AG20443 (cell line): ENCODE measurements around the gene VWDE.

Source experiments
- DNase-seq: peaks from one replicate; pipeline ENCODE4 v3.0.0; 2012; ENCODE audit warnings: low spot score, mixed read lengths

Gene VWDE

GRCh38 chr7:12328888-12329770 is 74.5 kb downstream of the VWDE start:
- no peak for DNase-seq

- no peak for DNase-seq
Observed at GRCh38 chr7:12327922-12328321, 75.7 kb downstream of the VWDE start.

GRCh38 chr7:12325646-12326045 is 78.0 kb downstream of the VWDE start:
- DNase-seq, result no peak

- no peak for DNase-seq
Observed at GRCh38 chr7:12323415-12323814, 80.2 kb downstream of the VWDE start.

- no peak for DNase-seq
Observed at GRCh38 chr7:12322903-12323300, 80.8 kb downstream of the VWDE start.

GRCh38 chr7:12322284-12322902 is 81.3 kb downstream of the VWDE start:
- peak; percentile 14 for DNase-seq

- DNase-seq, result no peak
Observed at GRCh38 chr7:12320987-12321647, 82.5 kb downstream of the VWDE start.

- DNase-seq, result no peak
Observed at GRCh38 chr7:12320241-12320986, 83.3 kb downstream of the VWDE start.

GRCh38 chr7:12317675-12318074 is 86.0 kb downstream of the VWDE start:
- no peak for DNase-seq

GRCh38 chr7:12316925-12317324 is 86.7 kb downstream of the VWDE start:
- DNase-seq, result no peak

- no peak for DNase-seq
Observed at GRCh38 chr7:12315049-12315448, 88.6 kb downstream of the VWDE start.

- no peak for DNase-seq
Observed at GRCh38 chr7:12314199-12314598, 89.5 kb downstream of the VWDE start.

GRCh38 chr7:12305502-12305901 is 98.2 kb downstream of the VWDE start:
- DNase-seq, result no peak

GRCh38 chr7:12303495-12303894 is 100.2 kb downstream of the VWDE start:
- no peak for DNase-seq

- DNase-seq, result no peak
Observed at GRCh38 chr7:12303062-12303461, 100.6 kb downstream of the VWDE start.

GRCh38 chr7:12300415-12300814 is 103.2 kb downstream of the VWDE start:
- DNase-seq, result no peak

- no peak for DNase-seq
Observed at GRCh38 chr7:12299367-12299766, 104.3 kb downstream of the VWDE start.

- DNase-seq, result no peak
Observed at GRCh38 chr7:12297283-12298108, 106.2 kb downstream of the VWDE start.

GRCh38 chr7:12296051-12296570 is 107.6 kb downstream of the VWDE start:
- no peak for DNase-seq

GRCh38 chr7:12294701-12295100 is 109.0 kb downstream of the VWDE start:
- no peak for DNase-seq

- no peak for DNase-seq
Observed at GRCh38 chr7:12291870-12292269, 111.8 kb downstream of the VWDE start.
